KG1 (cell line): Measurements from ENCODE around the gene RDH5.

Source experiments
- DNase-seq: peaks from one replicate; lab custom pipeline; 2025; lab: John Stamatoyannopoulos, UW

Gene RDH5, protein sequence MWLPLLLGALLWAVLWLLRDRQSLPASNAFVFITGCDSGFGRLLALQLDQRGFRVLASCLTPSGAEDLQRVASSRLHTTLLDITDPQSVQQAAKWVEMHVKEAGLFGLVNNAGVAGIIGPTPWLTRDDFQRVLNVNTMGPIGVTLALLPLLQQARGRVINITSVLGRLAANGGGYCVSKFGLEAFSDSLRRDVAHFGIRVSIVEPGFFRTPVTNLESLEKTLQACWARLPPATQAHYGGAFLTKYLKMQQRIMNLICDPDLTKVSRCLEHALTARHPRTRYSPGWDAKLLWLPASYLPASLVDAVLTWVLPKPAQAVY

GRCh38 chr12:55720071-55720564, at the start of gene RDH5:
Gene RDH5 (plus strand): TSS chr12:55720393. CDS start chr12:55721185, 792 bp downstream.
- no peak for DNase-seq

- DNase-seq: no peak
Measured at GRCh38 chr12:55671746-55672145, 48.4 kb upstream of the RDH5 start.

DNA sequence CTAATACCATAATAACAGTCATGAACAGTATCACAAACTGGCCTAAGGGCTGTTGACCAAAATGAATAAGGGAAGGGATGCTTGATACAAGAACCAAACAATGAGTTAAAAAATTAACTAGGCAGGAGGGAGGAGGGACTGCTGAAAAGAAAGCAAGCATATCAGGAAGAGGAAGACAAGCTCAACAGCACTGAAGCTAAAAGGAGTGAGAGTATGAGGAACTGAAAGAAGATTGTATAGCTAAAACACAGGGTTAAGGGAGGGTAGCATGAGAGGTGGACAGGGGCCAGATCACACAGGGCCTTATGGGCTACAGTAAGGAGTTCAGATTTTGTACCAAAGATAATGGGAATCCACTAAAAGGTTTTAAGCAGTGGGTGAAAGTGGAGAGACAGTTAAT, 46.6 kb upstream of the RDH5 start:
- DNase-seq: no peak

DNA sequence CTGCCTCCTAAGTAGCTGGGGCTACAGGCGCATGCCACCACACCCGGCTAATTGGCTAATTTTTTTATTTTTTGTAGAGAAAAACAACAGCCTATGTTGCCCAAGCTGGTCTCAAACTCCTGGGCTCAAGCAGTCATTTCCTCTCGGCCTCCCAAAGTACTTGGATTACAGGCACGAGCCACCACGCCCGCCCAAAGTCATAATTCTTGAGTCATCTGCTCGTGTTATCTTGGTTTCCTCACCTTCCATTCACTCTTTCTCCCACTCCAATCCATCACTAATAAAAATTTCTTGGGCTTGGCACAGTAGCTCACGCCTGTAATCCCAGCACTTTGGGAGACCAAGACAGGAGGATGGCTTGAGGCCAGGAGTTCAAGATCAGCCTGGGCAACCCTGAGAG, 44.5 kb upstream of the RDH5 start:
- DNase-seq: no peak

GRCh38 chr12:55676707-55677106, 43.5 kb upstream of the RDH5 start:
- no peak for DNase-seq

DNA sequence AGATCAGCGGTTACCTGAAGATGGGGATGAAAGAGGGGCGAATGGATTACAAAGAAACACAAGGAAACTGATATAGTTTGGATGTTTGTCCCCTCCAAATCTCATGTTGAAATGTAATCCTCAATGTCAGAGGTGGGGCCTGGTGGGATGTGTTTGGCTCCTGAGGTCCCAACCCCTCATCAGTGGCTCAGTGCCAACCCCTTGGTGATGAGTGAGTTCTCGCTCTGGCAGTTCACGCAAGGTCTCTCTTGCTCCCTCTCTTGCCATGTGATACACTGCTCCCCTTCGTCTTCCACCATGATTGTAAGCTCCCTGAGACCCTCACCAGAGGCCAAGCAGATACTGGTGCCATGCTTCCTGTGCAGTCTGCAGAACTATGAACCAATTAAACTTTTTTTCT, 40.5 kb upstream of the RDH5 start:
- DNase-seq: no peak

- no peak for DNase-seq
Measured at GRCh38 chr12:55681142-55682077, 38.8 kb upstream of the RDH5 start.

GRCh38 chr12:55682087-55682796, 38.0 kb upstream of the RDH5 start:
- no peak for DNase-seq

- DNase-seq: no peak
Measured at GRCh38 chr12:55683676-55684075, 36.5 kb upstream of the RDH5 start.

DNA sequence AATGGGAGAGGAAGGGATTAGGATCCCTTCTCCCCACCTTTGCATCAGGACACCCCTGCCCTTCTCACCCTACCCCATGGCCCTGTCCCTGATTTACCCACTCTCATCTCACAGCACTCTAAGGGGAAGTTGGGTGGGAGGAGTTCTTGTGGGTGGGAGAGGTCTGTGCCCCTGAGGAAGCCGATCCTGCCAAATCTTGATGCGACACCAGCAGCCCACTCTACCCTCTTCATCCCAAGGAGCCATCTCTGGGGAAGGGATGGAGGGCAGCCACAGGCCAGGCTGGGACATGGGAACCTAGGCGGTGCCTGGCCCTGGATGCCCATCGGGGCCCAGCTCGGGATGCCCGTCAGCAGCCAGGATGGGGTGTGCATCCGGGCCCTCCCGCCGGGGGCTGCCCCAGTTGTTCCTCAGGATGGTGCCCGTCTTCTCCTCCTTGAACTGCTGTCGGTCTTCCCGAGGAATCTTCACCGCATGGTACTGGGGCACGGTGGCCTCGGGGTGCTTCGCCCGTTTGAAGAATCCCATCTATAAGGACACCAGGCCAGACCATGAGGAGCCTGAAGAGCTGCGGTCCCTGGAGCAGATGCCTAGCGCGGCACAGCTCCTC, 35.3 kb upstream of the RDH5 start:
- DNase-seq: no peak

DNA sequence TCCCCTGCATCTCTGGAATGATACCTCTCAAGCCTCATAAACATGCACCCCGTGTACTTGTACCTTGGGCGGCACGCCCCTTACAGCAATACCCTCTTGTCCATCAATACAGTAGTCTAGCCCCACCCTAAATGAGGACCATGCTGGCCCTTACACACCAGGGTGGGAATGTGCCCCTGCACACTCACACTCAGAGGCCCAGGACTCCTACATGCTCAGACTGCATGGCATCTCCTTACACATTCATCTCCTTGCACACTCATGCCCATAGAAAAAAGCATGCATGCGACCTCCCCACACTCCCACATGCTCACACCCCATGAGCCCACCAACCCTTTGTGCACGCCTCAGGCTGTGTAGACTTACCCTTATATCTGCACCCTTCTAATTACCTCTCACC, 34.5 kb upstream of the RDH5 start:
- no peak for DNase-seq

GRCh38 chr12:55686366-55687010, 33.7 kb upstream of the RDH5 start:
- DNase-seq: no peak

- no peak for DNase-seq
Measured at GRCh38 chr12:55687746-55688145, 32.4 kb upstream of the RDH5 start.

DNA sequence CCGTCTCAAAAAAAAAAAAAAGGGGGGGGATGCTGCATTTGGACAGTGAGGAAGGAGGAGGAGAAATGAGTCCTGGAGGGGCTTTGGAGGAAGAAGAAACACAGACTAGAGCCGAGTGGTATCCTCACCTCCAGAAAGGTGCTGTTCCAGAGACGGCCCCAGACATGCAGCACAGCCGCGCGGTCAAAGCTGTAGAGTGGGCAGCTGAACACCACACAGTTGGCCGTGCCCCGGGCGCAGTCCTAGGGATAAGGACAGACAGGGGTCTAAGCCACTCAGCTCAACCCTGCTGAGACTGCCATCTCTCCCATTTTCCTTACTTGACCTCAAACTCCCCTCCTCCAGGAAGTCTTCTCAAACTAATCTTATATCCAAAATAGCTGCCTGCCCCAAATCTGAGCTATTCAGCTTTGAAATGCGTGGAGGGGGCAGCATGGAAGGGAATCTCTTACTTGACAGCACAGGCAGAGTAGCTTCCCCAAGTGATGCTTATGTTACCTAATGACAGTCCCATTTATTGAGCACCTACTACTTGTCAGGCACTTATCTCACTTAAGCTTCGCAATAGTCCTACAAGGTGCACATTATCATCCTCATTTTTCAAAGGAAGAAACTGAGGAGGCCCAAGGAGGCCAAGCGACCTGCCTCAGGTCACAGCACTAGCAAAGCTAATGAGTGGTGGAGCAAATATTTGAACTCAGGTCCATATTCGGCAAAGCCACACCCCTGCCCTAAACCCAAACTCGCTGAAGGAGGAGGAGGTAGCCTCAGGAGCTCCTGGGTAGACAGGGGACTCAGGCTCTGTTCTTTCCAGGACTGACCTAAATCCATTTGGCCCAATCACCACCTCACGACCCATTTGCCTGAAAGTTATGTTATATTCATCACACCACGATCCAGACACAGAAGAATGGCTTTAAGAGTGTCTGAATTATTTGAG, 31.2 kb upstream of the RDH5 start:
- DNase-seq: no peak

DNA sequence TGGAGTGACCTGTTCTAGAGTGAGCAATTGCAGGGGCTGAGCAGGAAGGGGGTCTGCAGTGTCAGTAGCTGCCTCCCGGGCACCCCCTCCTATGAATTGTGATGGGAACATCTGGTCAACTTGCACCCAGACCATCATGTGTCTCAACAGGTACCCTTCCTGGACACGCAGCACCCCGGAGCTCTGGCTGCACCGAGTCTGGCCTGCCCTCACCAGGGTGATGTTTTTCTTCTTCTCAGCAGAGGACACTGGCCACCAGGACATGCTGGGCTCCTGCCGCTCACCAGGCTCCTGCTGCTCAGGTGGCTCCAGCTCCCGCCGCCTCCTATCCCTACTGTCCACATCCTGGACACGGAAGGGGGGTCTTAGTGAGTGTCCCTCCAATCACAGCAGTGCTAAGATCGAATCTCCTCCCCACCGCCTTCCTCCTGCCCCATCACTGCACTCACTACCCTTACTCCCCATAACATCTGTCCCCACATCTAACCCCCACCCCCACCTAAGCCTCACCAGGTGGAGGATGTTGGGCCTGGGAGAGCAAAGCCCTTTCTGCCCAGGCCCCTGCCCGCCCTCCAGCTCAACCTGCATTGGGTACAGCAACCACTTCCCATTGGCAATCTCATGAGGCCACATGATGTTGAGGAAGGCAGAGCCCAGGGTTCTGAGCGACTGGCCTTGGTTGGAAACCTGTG, 27.4 kb upstream of the RDH5 start:
- DNase-seq: no peak

- DNase-seq: no peak
Measured at GRCh38 chr12:55693323-55694187, 26.6 kb upstream of the RDH5 start.

DNA sequence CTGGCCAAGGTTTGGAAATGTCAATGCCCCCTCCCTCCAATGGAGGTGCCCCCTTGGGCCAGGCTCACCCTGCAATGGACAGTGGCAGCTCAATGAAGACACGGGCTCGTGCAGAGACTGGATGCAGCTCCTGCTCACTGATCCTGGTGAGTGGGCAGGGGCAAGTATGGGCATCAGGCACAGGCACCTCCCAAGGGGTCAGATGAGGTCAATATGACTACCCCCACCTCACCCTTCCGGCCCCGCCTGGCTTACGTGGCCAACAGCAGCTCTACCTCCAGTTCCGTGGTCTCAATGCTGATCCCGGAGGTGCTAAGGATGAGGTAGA, 26.0 kb upstream of the RDH5 start:
- no peak for DNase-seq

DNA sequence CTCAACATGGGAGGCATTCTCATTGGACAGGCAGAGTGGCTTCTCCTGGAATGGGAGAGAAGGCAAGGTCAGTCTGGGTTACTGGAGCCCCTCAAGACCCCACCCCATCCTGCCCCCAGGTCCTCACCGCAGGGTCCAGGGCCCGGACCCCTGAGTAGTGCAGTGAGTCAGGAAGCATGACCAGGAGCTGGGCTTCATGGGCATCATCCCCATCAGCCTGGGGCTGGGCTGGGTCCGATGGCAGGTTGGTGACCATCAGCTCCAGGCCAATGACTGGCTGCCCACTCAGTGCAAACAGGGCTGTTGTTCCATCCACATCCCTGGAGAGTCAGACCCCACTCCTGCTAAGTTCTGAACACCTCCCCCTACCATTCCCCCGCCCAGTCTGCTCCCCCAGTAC, 25.5 kb upstream of the RDH5 start:
- DNase-seq: no peak

- no peak for DNase-seq
Measured at GRCh38 chr12:55695349-55695748, 24.8 kb upstream of the RDH5 start.
